SK-N-SH treated with all-trans-retinoic acid at 6 μM for 48 hours (cell line): ENCODE measurements around the gene CCL18.

Source experiments
- ATAC-seq: fragments of 200-7000 bp; cut with Tn5 transposase; 3 replicates; pipeline ENCODE4 v1.9.1; 2020; ENCODE audit warnings: mild to moderate bottlenecking, moderate library complexity
- ARNTL ChIP-seq: fragments of 450-650 bp; formaldehyde crosslinking; IDR thresholded peaks from 2 replicates; pipeline ENCODE4 v1.5.0; 2020; ENCODE audit warnings: low read depth, mild to moderate bottlenecking, moderate library complexity, borderline replicate concordance
- BACH2 ChIP-seq: fragments of 250-450 bp; sonication (Bioruptor Pico); IDR thresholded peaks from 2 replicates; pipeline ENCODE4 v1.9.0; 2021; ENCODE audit warnings: mild to moderate bottlenecking, borderline replicate concordance
- CREB5 ChIP-seq: fragments of 250-450 bp; sonication (Bioruptor Pico); IDR thresholded peaks from 2 replicates; pipeline ENCODE4 v1.5.1; 2020; ENCODE audit warnings: low read depth, mild to moderate bottlenecking, moderate library complexity
- ESRRG ChIP-seq: fragments of 250-450 bp; sonication (Bioruptor Pico); IDR thresholded peaks from 2 replicates; pipeline ENCODE4 v1.6.1; 2021; ENCODE audit warnings: mild to moderate bottlenecking
- GLIS3 ChIP-seq: fragments of 250-450 bp; sonication (Bioruptor Pico); IDR thresholded peaks from 2 replicates; pipeline ENCODE4 v1.5.0; 2020; ENCODE audit warnings: mild to moderate bottlenecking, moderate library complexity
- ISL1 ChIP-seq: fragments of 250-450 bp; sonication (Bioruptor Pico); IDR thresholded peaks from 2 replicates; pipeline ENCODE4 v2.1.2; 2022; ENCODE audit warnings: mild to moderate bottlenecking, moderate library complexity
- OSR1 ChIP-seq: fragments of 250-450 bp; sonication (Bioruptor Pico); IDR thresholded peaks from 2 replicates; pipeline ENCODE4 v1.8.0; 2022; ENCODE audit warnings: moderate library complexity, mild to moderate bottlenecking, inconsistent platforms
- PPARA ChIP-seq: fragments of 250-450 bp; sonication (Bioruptor Pico); IDR thresholded peaks from 2 replicates; pipeline ENCODE4 v1.5.0; 2020; ENCODE audit warnings: mild to moderate bottlenecking, borderline replicate concordance
- RARB ChIP-seq: fragments of 250-450 bp; sonication (Bioruptor Pico); IDR thresholded peaks from 2 replicates; pipeline ENCODE4 v1.8.0; 2021; ENCODE audit warnings: mild to moderate bottlenecking, moderate library complexity
- SNAI2 ChIP-seq: fragments of 250-450 bp; sonication (Bioruptor Pico); IDR thresholded peaks from 2 replicates; pipeline ENCODE4 v1.5.0; 2020; ENCODE audit warnings: mild to moderate bottlenecking, moderate library complexity
- TCF4 ChIP-seq: fragments of 250-450 bp; sonication (Bioruptor Pico); IDR thresholded peaks from 2 replicates; pipeline ENCODE4 v1.8.0; 2021; ENCODE audit warnings: mild to moderate bottlenecking, moderate library complexity, borderline replicate concordance
- ZC3H10 ChIP-seq: fragments of 250-450 bp; sonication (Bioruptor Pico); IDR thresholded peaks from 2 replicates; pipeline ENCODE4 v1.5.1; 2021; ENCODE audit warnings: mild to moderate bottlenecking, moderate library complexity
- ZFP3 ChIP-seq: fragments of 250-450 bp; sonication (Bioruptor Pico); IDR thresholded peaks from 2 replicates; pipeline ENCODE4 v1.5.0; 2020; ENCODE audit warnings: mild to moderate bottlenecking, moderate library complexity
- ZFP30 ChIP-seq: fragments of 450-650 bp; formaldehyde crosslinking; IDR thresholded peaks from 2 replicates; pipeline ENCODE4 v1.5.0; 2022; ENCODE audit warnings: mild to moderate bottlenecking, moderate library complexity
- ZNF565 ChIP-seq: fragments of 450-650 bp; formaldehyde crosslinking; conservative IDR thresholded peaks from 2 replicates; pipeline ENCODE4 v1.5.0; 2020; ENCODE audit warnings: low read depth, mild to moderate bottlenecking, moderate library complexity
- ZNF70 ChIP-seq: fragments of 450-650 bp; formaldehyde crosslinking; IDR thresholded peaks from 2 replicates; pipeline ENCODE4 v1.5.0; 2020; ENCODE audit warnings: mild to moderate bottlenecking, moderate library complexity
- ZNF8 ChIP-seq: fragments of 450-650 bp; formaldehyde crosslinking; IDR thresholded peaks from 2 replicates; pipeline ENCODE4 v1.5.0; 2020; ENCODE audit warnings: mild to moderate bottlenecking, moderate library complexity
- TF ChIP-seq, protein P1 (sequence below): fragments of 250-450 bp; sonication (Bioruptor Pico); IDR thresholded peaks from 2 replicates; pipeline ENCODE4 v1.5.0; 2020; ENCODE audit warnings: mild to moderate bottlenecking, moderate library complexity
- TF ChIP-seq, protein P2 (sequence below): fragments of 250-450 bp; sonication (Bioruptor Pico); IDR thresholded peaks from 2 replicates; pipeline ENCODE4 v1.5.1; 2021; ENCODE audit warnings: mild to moderate bottlenecking, moderate library complexity
- TF ChIP-seq, protein P3 (sequence below): fragments of 250-450 bp; sonication (Bioruptor Pico); IDR thresholded peaks from 2 replicates; pipeline ENCODE4 v1.8.0; 2020; ENCODE audit warnings: mild to moderate bottlenecking, moderate library complexity, borderline replicate concordance

The CCL18 gene

DNA sequence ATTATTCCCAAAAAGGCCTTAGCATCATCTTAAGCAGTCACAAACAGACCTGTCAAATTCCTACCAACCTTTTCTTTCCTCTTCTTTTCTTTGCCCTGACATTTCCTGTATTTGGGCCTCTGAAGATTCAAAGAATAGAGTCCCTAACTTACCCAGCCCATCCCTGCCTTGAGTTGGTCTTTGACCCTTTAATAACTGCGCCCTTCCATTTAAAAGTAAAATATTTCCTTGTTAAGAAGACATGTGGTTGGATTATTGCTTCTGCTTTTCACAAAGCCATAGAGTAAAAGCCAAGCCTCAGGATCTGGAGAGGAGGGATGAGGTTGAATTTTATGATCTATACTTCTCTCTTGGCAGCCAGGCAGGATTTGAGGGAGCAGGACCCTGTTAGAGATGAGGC lies 33.1 kb upstream of the CCL18 start:
- TF ChIP-seq BACH2 (CRISPR knock-in tag): no peak
- TF ChIP-seq ISL1: no peak
- no peak for TF ChIP-seq RARB (CRISPR knock-in tag)
- TF ChIP-seq CREB5 (CRISPR knock-in tag): no peak
- TF ChIP-seq ESRRG: no peak
- no peak for TF ChIP-seq ZC3H10 (CRISPR knock-in tag)
- TF ChIP-seq ZFP3 (CRISPR knock-in tag): no peak
- TF ChIP-seq SNAI2 (CRISPR knock-in tag): no peak
- TF ChIP-seq PPARA (CRISPR knock-in tag): no peak
- TF ChIP-seq, protein P1, sequence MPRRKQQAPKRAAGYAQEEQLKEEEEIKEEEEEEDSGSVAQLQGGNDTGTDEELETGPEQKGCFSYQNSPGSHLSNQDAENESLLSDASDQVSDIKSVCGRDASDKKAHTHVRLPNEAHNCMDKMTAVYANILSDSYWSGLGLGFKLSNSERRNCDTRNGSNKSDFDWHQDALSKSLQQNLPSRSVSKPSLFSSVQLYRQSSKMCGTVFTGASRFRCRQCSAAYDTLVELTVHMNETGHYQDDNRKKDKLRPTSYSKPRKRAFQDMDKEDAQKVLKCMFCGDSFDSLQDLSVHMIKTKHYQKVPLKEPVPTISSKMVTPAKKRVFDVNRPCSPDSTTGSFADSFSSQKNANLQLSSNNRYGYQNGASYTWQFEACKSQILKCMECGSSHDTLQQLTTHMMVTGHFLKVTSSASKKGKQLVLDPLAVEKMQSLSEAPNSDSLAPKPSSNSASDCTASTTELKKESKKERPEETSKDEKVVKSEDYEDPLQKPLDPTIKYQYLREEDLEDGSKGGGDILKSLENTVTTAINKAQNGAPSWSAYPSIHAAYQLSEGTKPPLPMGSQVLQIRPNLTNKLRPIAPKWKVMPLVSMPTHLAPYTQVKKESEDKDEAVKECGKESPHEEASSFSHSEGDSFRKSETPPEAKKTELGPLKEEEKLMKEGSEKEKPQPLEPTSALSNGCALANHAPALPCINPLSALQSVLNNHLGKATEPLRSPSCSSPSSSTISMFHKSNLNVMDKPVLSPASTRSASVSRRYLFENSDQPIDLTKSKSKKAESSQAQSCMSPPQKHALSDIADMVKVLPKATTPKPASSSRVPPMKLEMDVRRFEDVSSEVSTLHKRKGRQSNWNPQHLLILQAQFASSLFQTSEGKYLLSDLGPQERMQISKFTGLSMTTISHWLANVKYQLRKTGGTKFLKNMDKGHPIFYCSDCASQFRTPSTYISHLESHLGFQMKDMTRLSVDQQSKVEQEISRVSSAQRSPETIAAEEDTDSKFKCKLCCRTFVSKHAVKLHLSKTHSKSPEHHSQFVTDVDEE (CRISPR knock-in tag): no peak
- TF ChIP-seq ARNTL (CRISPR knock-in tag): no peak
- TF ChIP-seq ZNF8 (CRISPR knock-in tag): no peak
- no peak for TF ChIP-seq OSR1
- TF ChIP-seq, all 23 proteins: peak for 0
- no peak for ATAC-seq

DNA sequence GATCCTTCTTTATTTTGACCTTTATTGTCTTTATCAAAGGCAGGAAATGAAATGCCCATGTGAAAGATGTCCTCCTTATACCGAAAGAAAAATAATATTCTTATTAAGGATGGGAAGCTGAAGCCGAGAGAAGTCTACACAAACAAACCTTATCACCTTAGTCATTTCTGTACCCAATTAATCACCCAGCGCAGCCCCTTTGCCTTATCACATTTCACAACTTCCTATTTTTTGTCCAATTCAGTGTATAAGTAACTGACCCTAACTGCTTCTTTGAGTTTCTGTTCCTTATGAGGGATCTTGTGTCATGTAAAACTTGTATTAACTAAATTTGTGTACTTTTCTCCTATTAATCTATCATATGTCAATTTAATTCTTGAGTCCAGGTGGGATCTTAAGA lies 29.9 kb upstream of the CCL18 start:
- ATAC-seq: no peak
- TF ChIP-seq BACH2 (CRISPR knock-in tag): no peak
- TF ChIP-seq RARB (CRISPR knock-in tag): no peak
- TF ChIP-seq ISL1: no peak
- TF ChIP-seq OSR1: no peak
- no peak for TF ChIP-seq ZFP30 (CRISPR knock-in tag)
- no peak for TF ChIP-seq ZNF565
- TF ChIP-seq SNAI2 (CRISPR knock-in tag): no peak
- no peak for TF ChIP-seq ZNF8 (CRISPR knock-in tag)
- no peak for TF ChIP-seq ESRRG
- TF ChIP-seq, protein P1 (CRISPR knock-in tag): no peak
- TF ChIP-seq ARNTL (CRISPR knock-in tag): no peak
- TF ChIP-seq CREB5 (CRISPR knock-in tag): no peak
- no peak for TF ChIP-seq PPARA (CRISPR knock-in tag)

- no peak for ATAC-seq
- TF ChIP-seq OSR1: no peak
- TF ChIP-seq BACH2 (CRISPR knock-in tag): no peak
- TF ChIP-seq ZNF565: no peak
- TF ChIP-seq, protein P2, sequence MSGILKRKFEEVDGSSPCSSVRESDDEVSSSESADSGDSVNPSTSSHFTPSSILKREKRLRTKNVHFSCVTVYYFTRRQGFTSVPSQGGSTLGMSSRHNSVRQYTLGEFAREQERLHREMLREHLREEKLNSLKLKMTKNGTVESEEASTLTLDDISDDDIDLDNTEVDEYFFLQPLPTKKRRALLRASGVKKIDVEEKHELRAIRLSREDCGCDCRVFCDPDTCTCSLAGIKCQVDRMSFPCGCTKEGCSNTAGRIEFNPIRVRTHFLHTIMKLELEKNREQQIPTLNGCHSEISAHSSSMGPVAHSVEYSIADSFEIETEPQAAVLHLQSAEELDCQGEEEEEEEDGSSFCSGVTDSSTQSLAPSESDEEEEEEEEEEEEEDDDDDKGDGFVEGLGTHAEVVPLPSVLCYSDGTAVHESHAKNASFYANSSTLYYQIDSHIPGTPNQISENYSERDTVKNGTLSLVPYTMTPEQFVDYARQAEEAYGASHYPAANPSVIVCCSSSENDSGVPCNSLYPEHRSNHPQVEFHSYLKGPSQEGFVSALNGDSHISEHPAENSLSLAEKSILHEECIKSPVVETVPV (CRISPR knock-in tag): no peak
- no peak for TF ChIP-seq ZNF70 (CRISPR knock-in tag)
- no peak for TF ChIP-seq ISL1
- no peak for TF ChIP-seq TCF4 (CRISPR knock-in tag)
- TF ChIP-seq ZNF8 (CRISPR knock-in tag): no peak
- TF ChIP-seq GLIS3 (CRISPR knock-in tag): no peak
- TF ChIP-seq ESRRG: no peak
- TF ChIP-seq, protein P3, sequence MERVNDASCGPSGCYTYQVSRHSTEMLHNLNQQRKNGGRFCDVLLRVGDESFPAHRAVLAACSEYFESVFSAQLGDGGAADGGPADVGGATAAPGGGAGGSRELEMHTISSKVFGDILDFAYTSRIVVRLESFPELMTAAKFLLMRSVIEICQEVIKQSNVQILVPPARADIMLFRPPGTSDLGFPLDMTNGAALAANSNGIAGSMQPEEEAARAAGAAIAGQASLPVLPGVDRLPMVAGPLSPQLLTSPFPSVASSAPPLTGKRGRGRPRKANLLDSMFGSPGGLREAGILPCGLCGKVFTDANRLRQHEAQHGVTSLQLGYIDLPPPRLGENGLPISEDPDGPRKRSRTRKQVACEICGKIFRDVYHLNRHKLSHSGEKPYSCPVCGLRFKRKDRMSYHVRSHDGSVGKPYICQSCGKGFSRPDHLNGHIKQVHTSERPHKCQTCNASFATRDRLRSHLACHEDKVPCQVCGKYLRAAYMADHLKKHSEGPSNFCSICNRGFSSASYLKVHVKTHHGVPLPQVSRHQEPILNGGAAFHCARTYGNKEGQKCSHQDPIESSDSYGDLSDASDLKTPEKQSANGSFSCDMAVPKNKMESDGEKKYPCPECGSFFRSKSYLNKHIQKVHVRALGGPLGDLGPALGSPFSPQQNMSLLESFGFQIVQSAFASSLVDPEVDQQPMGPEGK (CRISPR knock-in tag): no peak
- TF ChIP-seq, protein P1 (CRISPR knock-in tag): no peak
- no peak for TF ChIP-seq SNAI2 (CRISPR knock-in tag)
Observed at GRCh38 chr17:36036235-36036634, 27.8 kb upstream of the CCL18 start.
